ENCODE measurements around the gene MRRF. TPM values are rescaled to one million over a fixed set of nuclear protein-coding genes. Genes with fewer than 3 reads are reported as not detected.
A peak's percentile ranks its signal among the peaks of the same experiment; 100 is the strongest.

Gene MRRF
- total and polyA plus RNA-seq, 2 donors (not counting 3 experiments of a cell fraction or from before 2014, with no cell fraction given): 27.2 to 36.4 TPM

- Histone ChIP-seq H3K79me2 (ENCODE audit: control insufficient read depth, insufficient read depth, low read length) (no peaks in the 10 kb centered on the region), H2AFZ (ENCODE audit: low read depth, low read length) (no peak overlapping the region), H4K20me1 (replicated peaks; ENCODE audit: control insufficient read depth, extremely low read depth, insufficient read depth, low read length) (no peaks in the 10 kb centered on the region), H3K4me3 (replicated peaks in 1 of 3; ENCODE audit: insufficient read depth in 1 of 3, low read depth in 1 of 3, low read length in 3 of 3) (no peak overlapping the region), H3K9me1 (replicated peaks; ENCODE audit: control insufficient read depth, extremely low read depth, insufficient read depth, low read length) (no peaks in the 10 kb centered on the region), H3K27ac (ENCODE audit: insufficient read depth, low read depth, low read length) (no peak overlapping the region), H3K9ac (replicated peaks; ENCODE audit: extremely low read depth, insufficient read depth, low read length) (no peak overlapping the region), H3K4me2 (ENCODE audit: insufficient read depth, low read length) (no peak overlapping the region), H3K9me3 (replicated peaks; ENCODE audit: control insufficient read depth, insufficient read depth, low read length) (no peaks in the 10 kb centered on the region), H3K27me3 (ENCODE audit: control insufficient read depth in 2 of 2, insufficient read depth in 2 of 2, low read length in 2 of 2) (no peaks in the 10 kb centered on the region), H3K36me3 (ENCODE audit: control insufficient read depth in 2 of 2, extremely low read depth in 1 of 2, insufficient read depth in 2 of 2, low read length in 2 of 2) (no peaks in the 10 kb centered on the region), H3K4me1 (ENCODE audit: control insufficient read depth, extremely low read depth, insufficient read depth, low read length) (peaks cover 21% of the 10 kb centered on the region)
- DNase-seq (ENCODE audit: low read depth, low spot score): no peak
- FAIRE-seq: no peak
- BruUV-seq (replicated peaks): no TSS peak
- dilution Hi-C loops (cut with MboI; ENCODE audit: extremely low pct_ligation_motif_present, low sequenced_read_pairs): no loop called here
- ChIA-PET CTCF (interaction anchor here (1.0 to 3.6 kb wide), 3 partner anchors 13 to 69 kb away, joined by 3 to 11 read pairs (median 4); no protein-coding TSS in a partner anchor), POLR2A (no interaction called here)
- intact Hi-C loops (cut with micrococcal nuclease): no loop called here
- no peak for TF ChIP-seq GATA2 (IDR thresholded peaks at IDR 0.05; ENCODE audit: insufficient read depth, insufficient read length, low read depth, low read length)
- TF ChIP-seq MYC (IDR thresholded peaks at IDR 0.05; ENCODE audit: low read depth, low read length): no peak
- no peak for TF ChIP-seq EZH2 (IDR thresholded peaks at IDR 0.05; ENCODE audit: borderline replicate concordance, low read depth, low read length, severe bottlenecking)
- no peak for TF ChIP-seq POLR2AphosphoS5 (IDR thresholded peaks at IDR 0.05; ENCODE audit: insufficient read depth, low read depth, low read length)
Observed at GRCh38 chr9:122333169-122333808, 68.6 kb downstream of the MRRF start.

GRCh38 chr9:122334916-122335315, 70.2 kb downstream of the MRRF start:
- no peak overlapping the region for H3K9ac ChIP-seq (replicated peaks; ENCODE audit: extremely low read depth, insufficient read depth, low read length)
- CTCF ChIA-PET: interaction anchor here (1.5 to 1.8 kb wide), 3 partner anchors 11 to 31 kb away, joined by 3 to 7 read pairs (median 4); no protein-coding TSS in a partner anchor
- no peaks in the 10 kb centered on the region for H3K79me2 ChIP-seq (ENCODE audit: control insufficient read depth, insufficient read depth, low read length)
- no TSS peak for BruUV-seq (replicated peaks)
- H2AFZ ChIP-seq (ENCODE audit: low read depth, low read length): no peak overlapping the region
- H3K9me1 ChIP-seq (replicated peaks; ENCODE audit: control insufficient read depth, extremely low read depth, insufficient read depth, low read length): no peaks in the 10 kb centered on the region
- no peak overlapping the region for H3K4me3 ChIP-seq (replicated peaks in 1 of 3; ENCODE audit: insufficient read depth in 1 of 3, low read depth in 1 of 3, low read length in 3 of 3)
- peaks cover 24% of the 10 kb centered on the region for H3K4me1 ChIP-seq (ENCODE audit: control insufficient read depth, extremely low read depth, insufficient read depth, low read length)
- H3K9me3 ChIP-seq (replicated peaks; ENCODE audit: control insufficient read depth, insufficient read depth, low read length): no peaks in the 10 kb centered on the region
- dilution Hi-C loops (cut with MboI; ENCODE audit: extremely low pct_ligation_motif_present, low sequenced_read_pairs) (no loop called here), intact Hi-C loops (cut with micrococcal nuclease) (loop anchor here (1.0 kb wide), 1 partner anchor 12 kb away; no protein-coding TSS in a partner anchor)
- H3K27ac ChIP-seq (ENCODE audit: insufficient read depth, low read depth, low read length): no peak overlapping the region
- H4K20me1 ChIP-seq (replicated peaks; ENCODE audit: control insufficient read depth, extremely low read depth, insufficient read depth, low read length): no peaks in the 10 kb centered on the region
- H3K4me2 ChIP-seq (ENCODE audit: insufficient read depth, low read length): no peak overlapping the region
- TF ChIP-seq MYC (IDR thresholded peaks at IDR 0.05; ENCODE audit: low read depth, low read length) (no peak), POLR2AphosphoS5 (IDR thresholded peaks at IDR 0.05; ENCODE audit: insufficient read depth, low read depth, low read length) (no peak), FOS (IDR thresholded peaks at IDR 0.05; ENCODE audit: borderline replicate concordance, insufficient read depth, low read length) (no peak), MAX (IDR thresholded peaks at IDR 0.05; ENCODE audit: insufficient read depth, insufficient read length) (no peak), CTCF (IDR thresholded peaks at IDR 0.05; ENCODE audit: extremely low read depth in 1 of 2, insufficient read depth in 1 of 2, low read depth in 1 of 2, low read length in 2 of 2) (no peak), POLR2A (IDR thresholded peaks at IDR 0.05; ENCODE audit: low read depth, low read length) (no peak), EZH2 (IDR thresholded peaks at IDR 0.05; ENCODE audit: borderline replicate concordance, low read depth, low read length, severe bottlenecking) (no peak), JUN (IDR thresholded peaks at IDR 0.05; ENCODE audit: borderline replicate concordance, insufficient read depth, insufficient read length, low read depth) (no peak), GATA2 (IDR thresholded peaks at IDR 0.05; ENCODE audit: insufficient read depth, insufficient read length, low read depth, low read length) (no peak)
- no peaks in the 10 kb centered on the region for H3K27me3 ChIP-seq (ENCODE audit: control insufficient read depth in 2 of 2, insufficient read depth in 2 of 2, low read length in 2 of 2)
- FAIRE-seq: peak; percentile 75
- POLR2A ChIA-PET: no interaction called here
- DNase-seq (ENCODE audit: low read depth, low spot score): peak; percentile 47
- H3K36me3 ChIP-seq (ENCODE audit: control insufficient read depth in 2 of 2, extremely low read depth in 1 of 2, insufficient read depth in 2 of 2, low read length in 2 of 2): no peaks in the 10 kb centered on the region

Measured in endothelial cell of umbilical vein (primary cell).